Endothelial cell of umbilical vein (primary cell): ENCODE data around the gene GOLGA1.

ENCODE experiments used
- CTCF ChIP-seq, 2 donors: IDR thresholded peaks; 1 replicate in 1 of 2; 2 replicates in 1 of 2; pipeline ENCODE4 v1.5.1; 2011; ENCODE audit warnings: low read length in 2 of 2, mild to moderate bottlenecking in 2 of 2, moderate library complexity in 2 of 2, control low read depth in 1 of 2, inconsistent platforms in 1 of 2, low read depth in 1 of 2; ENCODE audit not compliant: insufficient read depth in 1 of 2; ENCODE audit errors: extremely low read depth in 1 of 2
- EZH2 ChIP-seq: IDR thresholded peaks from 2 replicates; pipeline ENCODE4 v1.6.1; 2012; ENCODE audit warnings: borderline replicate concordance, low read depth, mild to moderate bottlenecking, moderate library complexity, low read length, inconsistent platforms; ENCODE audit not compliant: severe bottlenecking
- GATA2 ChIP-seq: IDR thresholded peaks from 2 replicates; pipeline ENCODE4 v1.7.0; 2011; ENCODE audit warnings: low read depth, mild to moderate bottlenecking, moderate library complexity, mixed read lengths, low read length; ENCODE audit not compliant: insufficient read length, insufficient read depth
- MAX ChIP-seq: IDR thresholded peaks from 2 replicates; pipeline ENCODE4 v1.6.1; 2011; ENCODE audit not compliant: insufficient read depth, insufficient read length
- MYC ChIP-seq: IDR thresholded peaks from one replicate; pipeline ENCODE4 v1.6.1; 2011; ENCODE audit warnings: mild to moderate bottlenecking, low read depth, low read length
- POLR2A ChIP-seq: IDR thresholded peaks from 2 replicates; pipeline ENCODE4 v1.6.1; 2012; ENCODE audit warnings: low read depth, mild to moderate bottlenecking, control low read depth, low read length
- POLR2AphosphoS5 ChIP-seq: IDR thresholded peaks from 2 replicates; pipeline ENCODE4 v1.6.1; 2012; ENCODE audit warnings: low read depth, mild to moderate bottlenecking, control low read depth, low read length, moderate library complexity; ENCODE audit not compliant: insufficient read depth

DNA sequence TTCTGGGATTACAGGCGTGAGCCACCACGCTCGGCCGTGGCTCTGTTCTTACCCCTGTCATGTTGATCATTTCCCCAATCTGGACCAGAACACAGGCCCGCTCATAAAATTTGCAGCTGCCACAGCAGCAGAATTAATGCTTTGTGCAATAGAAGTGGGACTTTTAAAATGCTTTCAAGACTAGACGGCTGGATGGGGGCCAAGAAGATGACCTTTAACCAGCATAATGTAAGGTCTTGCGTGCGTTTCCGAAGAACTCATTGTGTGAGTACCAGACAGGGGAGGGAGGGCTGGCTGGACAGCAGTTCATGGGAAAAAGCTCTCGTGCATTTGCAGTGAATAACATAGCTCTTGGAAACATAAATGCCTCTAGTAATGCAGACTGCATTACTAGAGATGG is 91.1 kb downstream of the GOLGA1 start:
- TF ChIP-seq CTCF (IDR thresholded peaks at IDR 0.05; ENCODE audit: extremely low read depth in 1 of 2, insufficient read depth in 1 of 2, low read depth in 1 of 2, low read length in 2 of 2) (no peak), POLR2AphosphoS5 (no peak), MAX (no peak), EZH2 (no peak), POLR2A (no peak), MYC (no peak), GATA2 (no peak)
